Tibial artery (tissue), 4 donors: ENCODE results near the gene CEP192.

Experiments
- DNase-seq, 2 donors: peaks; one replicate each; pipeline ENCODE4 v3.0.0-alpha.2; 2019
- H3K27ac ChIP-seq, 2 donors: fragments of 200-600 bp; sonication (generic) in 1 of 2; 1 replicate in 1 of 2; 2 replicates in 1 of 2; pipeline ENCODE4 v1.5.1; 2018 to 2019; ENCODE audit warnings: mild to moderate bottlenecking in 1 of 2
- H3K27me3 ChIP-seq, 2 donors: fragments of 200-600 bp; sonication (generic) in 1 of 2; one replicate each; pipeline versions ENCODE4 v1.5.1 to v1.6.0; 2016 to 2019
- H3K36me3 ChIP-seq, 3 donors: fragments of 200-600 bp; sonication (generic) in 2 of 3; one replicate each; pipeline ENCODE4 v1.5.1; 2016 to 2019; ENCODE audit warnings: mild to moderate bottlenecking in 2 of 3
- H3K4me1 ChIP-seq, 4 donors: fragments of 200-600 bp; sonication (generic) in 2 of 4; 1 replicate in 3 of 4; 2 replicates in 1 of 4; pipeline ENCODE4 v1.5.1; 2016 to 2019
- H3K4me3 ChIP-seq, 2 donors: fragments of 200-600 bp; sonication (generic) in 1 of 2; 1 replicate in 1 of 2; 2 replicates in 1 of 2; pipeline ENCODE4 v1.5.1; 2018 to 2019; ENCODE audit warnings: mild to moderate bottlenecking in 2 of 2
- H3K9me3 ChIP-seq, 3 donors: fragments of 200-600 bp; sonication (generic) in 1 of 3; one replicate each; pipeline ENCODE4 v1.5.1; 2016 to 2019
- intact Hi-C: fragments of 100-400 bp; cut with DNase I; formaldehyde crosslinking; loops from one replicate; pipeline ENCODE4 v1.15.0; 2023; ENCODE audit warnings: low total_unique reads
- TF ChIP-seq, protein P1 (sequence below), 2 experiments: fragments of 200-600 bp in 1 of 2; fragments of 450-650 bp in 1 of 2; IDR thresholded peaks; one replicate each; pipeline ENCODE4 v1.5.1; 2017 to 2019; ENCODE audit warnings: antibody characterized with exemption in 2 of 2, mild to moderate bottlenecking in 1 of 2, moderate library complexity in 1 of 2

The CEP192 gene

DNA sequence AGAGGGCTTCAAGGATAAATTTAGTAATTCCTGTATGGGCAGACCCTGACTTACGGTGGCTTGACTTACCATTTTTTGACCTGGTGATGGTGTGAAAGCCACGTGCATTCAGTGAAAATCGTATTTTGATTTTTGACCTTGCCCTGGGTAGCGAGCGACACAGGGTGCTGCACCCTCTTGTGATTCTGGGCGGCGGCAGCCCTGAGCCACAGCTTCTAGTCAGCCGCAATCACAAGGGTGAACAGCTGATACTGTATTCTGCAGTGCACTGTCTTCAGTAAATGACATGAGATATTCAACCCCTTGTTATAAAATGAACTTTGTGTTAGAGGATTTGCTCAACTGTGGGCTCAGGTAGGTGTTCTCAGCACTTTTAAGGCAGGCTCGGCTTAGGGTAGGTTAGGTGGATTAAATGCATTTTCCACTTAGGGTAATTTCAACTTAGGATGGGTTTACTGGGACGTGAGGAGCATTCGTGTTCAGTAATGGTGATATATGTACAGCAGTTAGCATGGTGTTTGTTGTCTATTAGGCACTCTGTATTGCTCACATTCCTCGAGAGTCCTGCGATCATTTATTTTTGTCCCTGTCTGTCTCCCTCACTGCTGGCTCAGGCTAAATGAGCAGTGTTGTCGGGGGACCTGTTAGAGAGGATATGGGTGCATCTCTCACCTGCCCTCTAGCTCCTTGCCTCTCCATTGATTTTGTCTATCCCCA lies 109.9 kb downstream of the CEP192 start:
- no peaks in the 10 kb centered on the region for H3K9me3 ChIP-seq
- TF ChIP-seq, protein P1, sequence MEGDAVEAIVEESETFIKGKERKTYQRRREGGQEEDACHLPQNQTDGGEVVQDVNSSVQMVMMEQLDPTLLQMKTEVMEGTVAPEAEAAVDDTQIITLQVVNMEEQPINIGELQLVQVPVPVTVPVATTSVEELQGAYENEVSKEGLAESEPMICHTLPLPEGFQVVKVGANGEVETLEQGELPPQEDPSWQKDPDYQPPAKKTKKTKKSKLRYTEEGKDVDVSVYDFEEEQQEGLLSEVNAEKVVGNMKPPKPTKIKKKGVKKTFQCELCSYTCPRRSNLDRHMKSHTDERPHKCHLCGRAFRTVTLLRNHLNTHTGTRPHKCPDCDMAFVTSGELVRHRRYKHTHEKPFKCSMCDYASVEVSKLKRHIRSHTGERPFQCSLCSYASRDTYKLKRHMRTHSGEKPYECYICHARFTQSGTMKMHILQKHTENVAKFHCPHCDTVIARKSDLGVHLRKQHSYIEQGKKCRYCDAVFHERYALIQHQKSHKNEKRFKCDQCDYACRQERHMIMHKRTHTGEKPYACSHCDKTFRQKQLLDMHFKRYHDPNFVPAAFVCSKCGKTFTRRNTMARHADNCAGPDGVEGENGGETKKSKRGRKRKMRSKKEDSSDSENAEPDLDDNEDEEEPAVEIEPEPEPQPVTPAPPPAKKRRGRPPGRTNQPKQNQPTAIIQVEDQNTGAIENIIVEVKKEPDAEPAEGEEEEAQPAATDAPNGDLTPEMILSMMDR (IDR thresholded peaks at IDR 0.05), result no peak
- H3K27ac ChIP-seq, result no peak overlapping the region
- peaks cover 67 to 93% (median 80%) of the 10 kb centered on the region in 3 donors for H3K36me3 ChIP-seq
- H3K4me3 ChIP-seq, result no peak overlapping the region
- intact Hi-C loops, result no loop called here
- no peak for DNase-seq
- no peaks in the 10 kb centered on the region for H3K27me3 ChIP-seq
- no peaks in the 10 kb centered on the region for H3K4me1 ChIP-seq

DNA sequence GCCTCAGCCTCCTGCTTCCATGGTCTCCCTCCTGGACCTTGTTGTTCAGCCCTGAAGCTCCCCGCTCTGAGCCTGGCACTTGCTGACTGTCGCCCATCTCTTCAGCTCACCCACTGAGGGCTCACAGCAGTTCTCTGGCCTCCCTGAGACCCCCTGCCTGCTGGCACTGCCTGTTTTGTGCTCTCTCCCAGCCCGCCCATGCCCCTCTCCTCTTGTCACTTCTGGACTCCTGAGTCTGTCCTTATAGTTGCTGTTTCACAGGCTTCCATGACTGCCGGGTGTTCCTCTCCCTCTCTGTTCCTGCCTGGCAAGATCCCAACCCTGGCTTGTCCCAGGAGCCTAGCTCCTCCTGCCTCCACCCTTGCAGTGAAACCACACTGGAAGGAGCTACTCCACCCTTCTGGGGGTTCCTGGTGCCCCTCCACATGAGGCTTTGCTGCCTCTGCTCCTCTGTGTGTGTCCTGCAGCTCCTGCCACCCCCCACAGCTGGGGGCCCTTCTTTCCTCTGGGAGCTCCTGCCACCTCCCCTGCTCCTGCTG lies 110.6 kb downstream of the CEP192 start:
- Histone ChIP-seq H3K4me3 (no peak overlapping the region), H3K27me3 (no peaks in the 10 kb centered on the region), H3K27ac (no peak overlapping the region), H3K4me1 (no peaks in the 10 kb centered on the region), H3K36me3 (peaks cover 67 to 93% (median 80%) of the 10 kb centered on the region in 3 donors), H3K9me3 (no peaks in the 10 kb centered on the region)
- TF ChIP-seq, protein P1 (IDR thresholded peaks at IDR 0.05), result no peak
- intact Hi-C loops, result no loop called here
- no peak for DNase-seq

DNA sequence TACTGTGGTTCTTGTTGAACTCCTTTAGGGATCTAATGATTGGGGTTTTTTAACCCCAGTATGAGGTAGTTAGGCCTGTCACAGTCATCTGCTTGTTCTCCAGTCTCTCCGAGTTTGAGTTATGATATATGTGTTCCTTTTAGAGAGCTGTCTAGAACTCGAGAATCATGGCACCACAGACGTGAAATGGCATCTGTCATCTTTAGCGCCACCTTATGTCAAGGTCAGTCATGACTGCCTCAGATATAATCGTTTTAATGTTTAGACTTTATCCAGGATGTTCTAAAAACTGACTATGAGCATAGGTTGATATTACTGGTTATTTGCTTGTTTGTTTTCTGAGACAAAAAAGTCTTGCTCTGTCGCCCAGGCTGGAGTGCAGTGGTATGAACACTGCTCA lies 112.2 kb downstream of the CEP192 start:
- intact Hi-C loops, result no loop called here
- no peak overlapping the region for H3K27ac ChIP-seq
- TF ChIP-seq, protein P1 (IDR thresholded peaks at IDR 0.05), result no peak
- no peak for DNase-seq
- no peaks in the 10 kb centered on the region for H3K9me3 ChIP-seq
- no peaks in the 10 kb centered on the region for H3K4me1 ChIP-seq
- H3K36me3 ChIP-seq, result peaks cover 74 to 97% (median 83%) of the 10 kb centered on the region in 3 donors
- H3K27me3 ChIP-seq, result no peaks in the 10 kb centered on the region
- no peak overlapping the region for H3K4me3 ChIP-seq

DNA sequence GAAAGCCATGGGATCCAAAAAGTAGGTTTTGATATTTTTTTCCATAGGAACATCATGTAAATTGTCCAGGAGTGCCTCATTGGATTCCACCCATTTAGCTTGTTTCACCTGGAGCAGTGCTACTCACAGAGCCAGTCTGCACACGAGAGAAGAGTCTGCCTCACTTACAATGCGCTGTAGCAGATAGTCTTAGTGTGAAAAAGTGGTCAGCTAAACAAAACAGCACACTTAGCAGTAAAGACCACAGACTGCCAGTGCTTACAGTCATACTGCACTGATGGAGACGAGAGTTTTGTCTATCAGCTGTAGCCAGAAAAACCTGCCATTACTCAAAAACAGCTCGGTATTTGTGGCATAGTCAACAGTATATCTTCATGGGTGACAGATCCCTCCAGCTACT lies 113.9 kb downstream of the CEP192 start:
- intact Hi-C loops, result no loop called here
- Histone ChIP-seq H3K27me3 (no peaks in the 10 kb centered on the region), H3K4me1 (no peaks in the 10 kb centered on the region), H3K4me3 (no peak overlapping the region), H3K36me3 (peaks cover 80 to 88% (median 81%) of the 10 kb centered on the region in 3 donors), H3K27ac (no peak overlapping the region), H3K9me3 (no peaks in the 10 kb centered on the region)
- TF ChIP-seq, protein P1 (IDR thresholded peaks at IDR 0.05), result no peak
- DNase-seq, result no peak

DNA sequence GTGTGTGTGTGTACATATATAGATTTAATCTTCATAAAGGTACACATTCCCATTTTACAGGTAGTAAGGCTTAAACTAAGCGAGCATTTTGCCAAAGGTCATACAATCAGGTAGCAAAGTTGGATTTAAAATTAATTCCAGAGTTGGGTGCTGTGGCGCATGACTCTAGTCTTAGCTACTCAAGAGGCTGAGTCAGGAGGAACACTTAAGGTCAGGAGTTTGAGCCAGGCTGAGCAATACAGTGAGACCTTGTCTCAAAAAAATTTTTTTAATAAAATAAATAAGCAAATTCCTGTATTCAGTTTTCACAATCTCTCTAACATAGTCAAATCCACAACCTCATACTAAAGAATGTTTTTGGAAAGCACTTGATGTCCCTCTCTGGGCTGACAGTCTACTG lies 115.9 kb downstream of the CEP192 start:
- TF ChIP-seq, protein P1 (IDR thresholded peaks at IDR 0.05), result no peak
- peaks cover 63 to 80% (median 70%) of the 10 kb centered on the region in 3 donors for H3K36me3 ChIP-seq
- intact Hi-C loops, result no loop called here

More for the DNA sequence above, 115.9 kb downstream of the CEP192 start:
- no peaks in the 10 kb centered on the region for H3K27me3 ChIP-seq
- H3K9me3 ChIP-seq, result no peaks in the 10 kb centered on the region
- no peak overlapping the region for H3K4me3 ChIP-seq
- DNase-seq, result no peak
- H3K4me1 ChIP-seq, result no peaks in the 10 kb centered on the region
- no peak overlapping the region for H3K27ac ChIP-seq
